IPS-18c (cell line): ENCODE results near the gene RALGPS1.

Source experiments
- H3K4me3 ChIP-seq: 2 replicates; pipeline ENCODE4 v1.7.0; 2013; ENCODE audit warnings: low read depth, mild to moderate bottlenecking, low read length, moderate library complexity; ENCODE audit not compliant: insufficient read depth
- H3K9me3 ChIP-seq: one replicate; pipeline ENCODE4 v1.6.1; 2013; ENCODE audit warnings: mild to moderate bottlenecking, low read length, moderate library complexity; ENCODE audit not compliant: control insufficient read depth, insufficient read depth

Gene RALGPS1

DNA sequence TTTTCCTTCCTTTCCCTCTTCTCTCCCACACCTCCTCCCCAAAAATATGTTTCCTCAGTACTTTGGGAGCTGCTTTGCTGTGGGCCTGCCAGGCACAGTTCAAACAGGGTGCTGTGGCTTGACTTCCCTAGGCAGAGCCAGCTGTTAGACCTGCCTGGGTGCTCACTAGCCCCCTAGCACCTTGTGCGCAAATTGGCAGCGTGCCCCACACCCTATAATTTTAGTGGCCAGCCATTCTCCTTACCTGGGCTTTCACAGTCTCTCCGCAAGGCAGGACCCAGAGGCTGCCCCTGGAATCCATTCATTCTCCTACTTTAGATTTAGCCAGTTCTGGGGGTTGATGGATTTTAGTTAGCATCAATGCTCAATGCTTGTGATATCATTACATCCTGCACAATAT is 135.6 kb downstream of the RALGPS1 start:
- Histone ChIP-seq H3K9me3 (no peaks in the 10 kb centered on the region), H3K4me3 (no peak overlapping the region)

DNA sequence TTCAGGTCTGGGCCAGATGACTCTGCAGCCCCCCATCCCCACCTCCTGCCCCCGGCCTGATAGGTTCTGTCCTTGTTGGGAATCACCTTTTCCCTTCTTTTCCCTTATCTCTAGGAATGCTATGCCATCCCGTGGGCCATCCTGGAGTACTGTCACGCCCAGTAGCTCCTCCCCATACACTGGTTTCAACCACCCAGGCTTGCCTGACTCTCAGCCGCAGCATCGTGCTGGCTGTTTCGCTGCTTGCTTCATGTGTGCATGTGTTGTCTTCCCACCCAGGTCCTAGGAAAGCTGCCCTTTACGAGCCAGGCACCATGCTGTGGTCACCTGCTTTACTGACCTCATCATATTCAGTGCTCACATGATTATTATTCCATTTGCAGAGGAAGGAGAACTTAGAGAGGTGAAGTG is 136.0 kb downstream of the RALGPS1 start:
- Histone ChIP-seq H3K4me3 (no peak overlapping the region), H3K9me3 (no peaks in the 10 kb centered on the region)

DNA sequence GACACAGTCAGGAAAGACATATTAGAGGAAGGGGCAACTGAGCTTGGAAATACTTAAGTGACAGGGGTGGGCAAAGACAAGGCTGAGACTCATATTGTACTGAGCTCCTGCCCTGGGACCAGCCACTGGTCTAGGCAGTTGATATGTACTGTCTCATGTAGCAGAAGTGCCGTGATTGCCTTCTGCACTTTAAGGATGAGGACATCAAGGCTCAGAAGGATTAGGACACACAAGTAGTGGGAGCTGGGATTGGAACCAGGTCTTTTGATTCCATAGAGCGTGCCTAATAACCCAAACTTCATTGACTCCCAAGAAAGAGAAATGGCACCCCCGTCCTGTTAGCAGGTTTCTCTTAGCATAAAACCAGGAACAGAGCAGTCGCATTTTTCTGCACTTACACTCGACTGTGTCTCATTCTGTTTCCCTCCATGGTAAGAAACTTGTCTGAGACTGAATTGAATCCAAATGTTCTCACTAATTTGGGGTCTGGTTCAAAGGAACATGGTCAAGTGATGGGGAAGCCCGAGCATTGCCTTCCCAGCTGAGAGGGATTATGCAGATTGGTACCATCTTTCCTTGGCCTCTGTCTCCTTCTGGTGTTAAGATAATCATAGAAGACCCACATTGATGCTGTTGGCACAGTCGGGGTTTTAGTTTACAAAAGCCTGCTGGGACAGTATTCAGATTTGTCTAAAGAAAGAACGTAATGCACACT is 137.5 kb downstream of the RALGPS1 start:
- H3K4me3 ChIP-seq: no peak overlapping the region
- H3K9me3 ChIP-seq: no peaks in the 10 kb centered on the region

DNA sequence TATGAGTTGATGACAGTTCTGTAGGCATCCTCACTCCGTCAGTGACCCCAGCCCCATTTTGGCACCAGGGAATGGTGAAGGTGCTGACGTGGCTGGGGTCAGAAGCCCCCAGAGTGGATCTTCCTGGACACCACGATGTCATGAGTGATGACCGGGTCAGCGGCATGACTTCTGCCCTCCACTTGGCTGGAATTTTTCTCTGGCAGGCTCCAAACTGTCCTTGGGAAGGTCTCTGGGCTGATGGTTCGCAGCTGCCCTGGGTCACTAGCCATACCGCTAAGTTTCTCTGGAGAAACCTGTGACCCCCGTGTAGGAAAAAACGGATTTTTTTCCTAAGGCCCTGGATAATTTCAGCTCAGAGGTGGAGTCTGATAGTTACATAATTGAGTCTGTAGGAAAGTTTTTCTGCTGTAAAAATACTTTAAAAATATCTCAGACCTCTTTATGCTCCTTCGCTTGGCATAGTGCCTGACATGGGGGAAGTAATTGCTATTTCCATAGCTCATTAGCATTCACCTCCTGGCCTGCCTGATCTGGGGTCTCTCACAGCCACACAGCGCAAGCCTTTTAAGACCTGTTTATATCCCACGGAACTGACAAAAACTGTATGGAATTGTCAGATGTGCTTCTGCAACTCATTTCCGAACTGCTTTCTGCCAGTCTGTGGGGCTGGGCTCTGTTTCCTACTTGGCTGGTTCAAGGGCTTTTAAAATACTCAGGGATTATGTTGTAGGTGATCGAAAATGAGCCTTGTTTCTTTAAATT is 138.7 kb downstream of the RALGPS1 start:
- H3K4me3 ChIP-seq: no peak overlapping the region
- no peaks in the 10 kb centered on the region for H3K9me3 ChIP-seq

DNA sequence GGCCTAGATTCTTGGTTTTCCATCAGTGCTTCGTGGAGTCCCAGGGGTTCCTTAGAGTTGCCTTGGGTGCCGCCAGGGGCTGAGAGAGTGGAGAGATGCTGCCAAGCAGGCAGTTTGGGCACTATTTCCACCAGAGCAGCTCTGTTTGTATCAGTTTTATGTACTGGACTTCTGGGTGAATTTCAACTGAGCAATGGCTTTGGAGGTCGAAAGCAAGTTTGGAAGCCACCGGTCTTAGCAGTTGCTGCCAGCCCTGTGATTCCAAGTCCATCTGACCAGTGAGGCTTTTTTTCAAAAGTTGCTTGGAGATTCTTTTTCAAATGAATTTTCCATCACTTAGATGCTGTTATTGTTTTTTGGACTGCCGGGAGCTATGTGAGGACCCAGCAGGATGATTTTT is 139.4 kb downstream of the RALGPS1 start:
- Histone ChIP-seq H3K9me3 (no peaks in the 10 kb centered on the region), H3K4me3 (no peak overlapping the region)

DNA sequence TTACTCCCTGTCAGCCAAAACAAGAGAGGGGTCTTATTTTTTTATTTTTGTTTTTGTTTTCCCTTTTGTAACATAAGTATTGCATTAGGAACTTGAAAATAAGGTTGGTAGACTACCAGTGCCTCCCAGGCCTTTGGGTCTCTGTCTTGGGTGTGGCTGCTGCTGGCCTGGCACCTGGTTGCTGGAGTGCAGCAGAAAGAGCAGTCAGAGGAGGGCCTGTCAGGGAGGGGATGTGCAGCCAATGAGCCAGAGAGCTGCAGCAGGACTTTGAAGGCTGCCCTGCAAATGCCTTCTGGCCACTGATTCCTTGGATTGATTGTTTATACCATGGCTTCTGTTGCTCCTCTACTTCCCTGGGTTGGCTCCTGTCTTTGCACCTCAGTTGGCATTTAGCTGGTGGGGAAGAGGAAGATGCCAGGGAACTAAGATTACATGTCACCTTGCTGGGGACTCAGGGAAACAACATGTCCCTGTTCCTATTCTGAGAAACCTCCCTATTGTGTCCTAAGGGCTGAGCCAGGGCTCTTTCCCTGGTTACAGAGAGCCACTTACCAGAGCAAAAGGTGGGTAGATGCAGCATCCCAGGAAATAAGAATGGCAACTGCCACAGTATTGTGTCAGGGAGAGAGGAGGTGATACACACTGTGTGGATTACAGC is 141.3 kb downstream of the RALGPS1 start:
- H3K4me3 ChIP-seq: no peak overlapping the region

DNA sequence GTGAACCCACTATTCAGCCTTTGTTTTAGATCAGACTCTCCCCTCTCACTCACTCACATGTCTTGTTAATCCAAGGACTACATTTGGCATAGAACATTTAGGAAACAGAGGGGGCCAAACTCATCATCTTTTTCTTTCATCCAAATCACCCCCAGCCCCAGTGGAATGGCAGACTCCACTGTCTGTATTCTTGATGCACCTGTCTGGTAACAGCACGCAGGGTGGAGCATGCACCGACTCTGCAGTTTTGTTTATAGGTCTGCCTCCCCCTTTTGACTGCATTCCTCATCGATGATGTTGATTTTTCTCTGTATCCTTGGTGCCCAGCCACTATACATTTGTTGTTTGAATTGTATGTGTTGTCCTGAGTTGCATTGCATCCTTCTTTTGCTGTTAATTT is 141.9 kb downstream of the RALGPS1 start:
- H3K4me3 ChIP-seq: no peak overlapping the region
- no peaks in the 10 kb centered on the region for H3K9me3 ChIP-seq

More for the DNA sequence above, 141.3 kb downstream of the RALGPS1 start:
- H3K9me3 ChIP-seq: no peaks in the 10 kb centered on the region

DNA sequence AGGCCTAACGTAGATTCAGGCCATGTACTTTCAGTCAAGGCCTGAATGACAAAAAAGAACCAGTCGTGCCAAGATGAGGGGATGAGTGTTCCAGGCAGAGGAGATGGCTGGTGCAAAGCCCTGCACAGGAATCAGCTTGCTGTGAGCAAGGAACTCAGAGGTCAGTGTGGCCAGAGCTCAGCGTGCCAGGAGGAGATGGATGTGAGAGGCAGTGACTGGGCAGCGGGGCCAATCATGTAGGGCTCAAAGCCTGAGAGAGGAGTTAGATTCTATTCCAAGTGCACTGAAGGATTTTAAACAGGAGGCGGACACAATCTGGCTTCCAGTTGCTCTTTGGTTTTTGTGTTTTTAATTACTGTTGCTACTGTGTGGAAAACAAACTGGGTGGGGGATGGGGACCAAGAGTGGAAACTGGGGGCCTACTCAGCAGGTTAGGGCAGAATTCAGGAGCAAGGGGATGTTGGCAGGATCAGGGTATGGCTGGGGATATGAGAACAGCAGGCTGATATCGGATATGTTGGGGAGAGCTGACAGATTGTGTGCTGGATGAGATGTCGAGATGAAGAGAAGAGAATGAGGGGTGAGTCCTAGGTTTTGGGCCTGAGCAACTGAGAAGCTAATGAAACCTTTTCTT is 143.5 kb downstream of the RALGPS1 start:
- H3K9me3 ChIP-seq: no peaks in the 10 kb centered on the region
- H3K4me3 ChIP-seq: no peak overlapping the region

DNA sequence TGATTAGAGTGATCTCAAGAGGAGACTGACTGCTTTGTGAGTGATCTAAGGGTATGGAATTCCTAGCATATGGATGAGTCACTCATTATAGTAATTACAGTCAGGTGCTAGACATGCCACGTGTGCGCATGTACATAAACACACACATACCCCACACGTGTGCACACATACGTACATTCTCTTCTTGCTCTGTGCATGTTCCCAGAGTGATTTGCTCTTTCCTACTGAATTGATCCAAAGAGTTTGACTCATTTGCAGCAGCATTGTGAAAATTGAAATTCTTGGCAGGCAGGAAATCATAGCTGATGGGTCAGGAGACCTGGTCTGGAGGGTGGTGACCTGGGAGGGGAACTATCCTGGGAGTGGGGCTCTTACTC is 144.1 kb downstream of the RALGPS1 start:
- Histone ChIP-seq H3K9me3 (no peaks in the 10 kb centered on the region), H3K4me3 (no peak overlapping the region)

DNA sequence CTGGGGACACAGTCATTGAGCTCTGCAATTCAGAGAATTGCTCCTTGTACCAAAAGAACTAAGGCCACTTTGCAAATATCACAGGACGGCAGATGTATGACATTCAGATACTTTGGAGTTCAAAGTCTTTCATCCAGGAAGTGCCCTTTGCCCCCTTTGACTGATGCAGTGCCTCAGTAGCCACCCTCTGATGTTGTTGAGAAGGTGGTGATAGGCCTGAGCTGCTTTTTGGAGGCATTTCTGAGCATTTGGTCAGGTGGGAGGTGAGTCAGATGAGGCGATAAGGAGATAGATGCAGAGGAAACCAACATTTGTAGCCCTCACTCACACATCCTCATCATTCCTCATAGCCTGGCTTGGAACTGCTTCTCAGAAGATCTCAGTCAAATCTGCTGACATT is 144.4 kb downstream of the RALGPS1 start:
- H3K9me3 ChIP-seq: no peaks in the 10 kb centered on the region
- H3K4me3 ChIP-seq: no peak overlapping the region

DNA sequence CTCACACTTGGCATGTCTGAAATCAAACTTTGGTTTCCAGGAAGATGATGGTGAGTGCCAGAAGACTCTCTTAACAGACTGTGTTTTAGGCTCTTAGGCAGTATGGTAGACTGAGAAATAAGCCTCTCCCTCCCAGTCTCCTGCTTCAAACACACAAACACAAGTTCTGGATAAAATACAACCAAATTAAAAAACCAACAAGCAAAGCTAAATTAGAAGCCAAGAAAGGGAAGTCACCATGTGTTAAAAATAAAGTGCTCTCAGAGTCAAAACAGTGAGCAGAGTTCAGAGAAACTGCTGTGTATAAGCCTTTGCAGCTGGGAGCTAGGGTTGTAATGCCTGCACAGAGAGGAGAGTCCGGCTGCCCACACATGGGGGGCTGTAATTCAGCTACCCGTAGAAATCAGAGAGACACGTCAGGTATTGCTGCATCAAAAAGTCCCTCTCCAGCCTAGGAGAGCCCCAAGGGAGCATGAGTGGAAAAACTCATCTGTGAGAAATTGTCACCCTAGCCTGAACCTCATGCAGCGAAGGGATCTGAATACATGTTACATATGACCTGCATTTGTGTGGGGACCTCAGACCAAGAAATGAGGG is 145.3 kb downstream of the RALGPS1 start:
- no peak overlapping the region for H3K4me3 ChIP-seq
- H3K9me3 ChIP-seq: no peaks in the 10 kb centered on the region

DNA sequence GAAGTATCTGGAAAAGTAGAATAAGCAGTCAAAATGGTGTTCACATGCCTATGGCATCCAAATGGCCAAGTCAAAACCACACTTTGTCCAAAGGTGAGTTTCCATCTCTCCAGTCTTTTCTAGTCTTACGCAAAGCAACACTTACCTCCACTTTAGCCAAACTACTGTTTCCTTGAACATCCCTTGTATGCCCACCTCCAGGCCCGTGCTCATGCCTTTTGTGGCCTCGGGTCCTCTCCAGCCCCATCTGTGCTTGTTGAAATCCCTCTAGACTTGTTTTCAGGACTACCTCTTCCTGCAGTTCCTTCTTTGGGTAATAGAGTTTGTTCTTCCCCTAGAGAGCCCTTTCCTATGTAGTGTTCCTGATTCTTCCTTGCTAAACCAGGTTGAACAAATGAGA is 146.8 kb downstream of the RALGPS1 start:
- Histone ChIP-seq H3K9me3 (no peaks in the 10 kb centered on the region), H3K4me3 (no peak overlapping the region)

DNA sequence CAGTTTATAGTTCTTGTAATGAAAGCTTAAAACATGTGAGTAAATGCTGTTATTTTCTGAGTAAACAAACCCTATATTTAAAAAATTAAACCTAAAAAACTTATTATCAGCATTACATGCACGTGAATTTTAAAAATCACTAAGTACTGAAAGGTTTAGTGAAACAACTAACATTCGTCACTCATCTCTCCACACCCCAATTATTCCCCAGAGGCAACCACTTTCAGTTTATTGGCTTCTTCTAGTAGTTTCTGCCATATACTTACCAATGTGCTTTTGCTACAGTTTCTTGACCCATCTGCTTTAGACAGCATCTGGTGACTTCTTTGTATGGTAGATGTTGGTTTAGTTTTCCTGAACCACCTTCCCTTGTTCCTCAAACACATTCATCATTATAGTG is 149.8 kb downstream of the RALGPS1 start:
- Histone ChIP-seq H3K4me3 (no peak overlapping the region), H3K9me3 (no peaks in the 10 kb centered on the region)

DNA sequence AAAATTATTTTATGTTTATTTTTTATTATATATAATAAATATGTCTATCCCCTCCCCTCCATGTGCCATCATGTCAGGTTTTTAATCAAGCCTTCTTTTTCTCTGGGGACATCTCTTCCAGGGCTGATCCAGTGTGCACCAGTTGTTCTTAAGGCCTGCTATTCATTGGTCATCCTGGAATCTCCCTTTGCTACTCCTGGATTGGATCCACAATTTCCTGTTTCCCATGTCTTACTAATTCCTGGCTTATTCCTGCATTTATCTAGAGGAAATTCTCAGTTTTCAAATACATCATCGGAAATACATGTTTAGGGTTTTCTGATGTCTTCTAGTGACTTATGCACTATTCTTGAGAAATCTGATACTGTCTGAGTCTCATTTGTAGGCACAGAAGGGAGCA is 151.0 kb downstream of the RALGPS1 start:
- Histone ChIP-seq H3K9me3 (no peaks in the 10 kb centered on the region), H3K4me3 (no peak overlapping the region)

DNA sequence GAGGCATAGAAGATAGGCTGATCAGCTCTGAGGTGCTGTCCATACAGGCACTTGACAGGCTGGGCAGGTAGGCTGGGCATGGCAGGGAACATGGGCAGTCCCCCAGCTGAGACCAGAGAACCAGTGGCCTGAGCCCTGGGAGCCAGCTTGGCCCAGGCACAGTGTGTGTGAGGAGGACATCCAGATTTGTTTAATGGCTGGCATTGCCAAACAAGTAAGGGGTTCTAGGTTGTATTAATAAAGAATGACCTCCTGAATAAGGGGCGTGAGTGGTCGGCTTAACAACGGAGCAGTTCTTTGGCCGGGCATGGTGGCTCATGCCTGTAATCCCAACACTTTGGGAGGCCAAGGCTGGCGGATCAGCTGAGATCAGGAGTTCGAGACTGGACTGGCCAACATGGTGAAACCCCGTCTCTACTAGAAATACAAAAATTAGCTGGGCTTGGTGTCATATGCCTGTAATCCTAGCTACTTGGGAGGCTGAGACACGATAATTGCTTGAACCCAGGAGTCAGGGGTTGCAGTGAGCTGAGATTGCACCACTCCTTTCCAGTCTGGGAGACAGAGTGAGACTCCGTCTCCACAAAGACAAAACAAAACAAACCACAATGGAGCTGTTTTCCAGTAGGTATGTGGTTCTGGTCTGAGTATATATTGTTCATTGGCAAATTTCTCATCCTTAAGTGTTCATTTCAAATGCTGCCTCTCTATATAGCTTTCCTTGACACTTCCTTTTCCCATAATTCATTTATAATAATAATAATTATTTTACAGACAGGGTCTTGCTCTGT is 151.7 kb downstream of the RALGPS1 start:
- no peaks in the 10 kb centered on the region for H3K9me3 ChIP-seq
- no peak overlapping the region for H3K4me3 ChIP-seq

DNA sequence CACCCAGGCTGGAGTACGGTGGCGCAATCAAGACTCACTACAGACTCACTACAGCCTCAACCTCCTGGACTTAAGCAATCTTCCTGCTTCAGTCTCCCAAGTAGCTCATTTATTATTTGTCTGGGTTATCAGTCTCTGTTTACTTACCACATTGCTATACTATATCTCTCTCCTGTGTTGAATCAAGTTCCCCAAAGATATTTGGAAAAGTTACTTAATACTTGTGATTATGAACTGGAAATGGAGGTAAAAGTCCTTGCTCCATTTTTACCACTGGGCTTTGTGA is 152.2 kb downstream of the RALGPS1 start:
- Histone ChIP-seq H3K4me3 (no peak overlapping the region), H3K9me3 (no peaks in the 10 kb centered on the region)

DNA sequence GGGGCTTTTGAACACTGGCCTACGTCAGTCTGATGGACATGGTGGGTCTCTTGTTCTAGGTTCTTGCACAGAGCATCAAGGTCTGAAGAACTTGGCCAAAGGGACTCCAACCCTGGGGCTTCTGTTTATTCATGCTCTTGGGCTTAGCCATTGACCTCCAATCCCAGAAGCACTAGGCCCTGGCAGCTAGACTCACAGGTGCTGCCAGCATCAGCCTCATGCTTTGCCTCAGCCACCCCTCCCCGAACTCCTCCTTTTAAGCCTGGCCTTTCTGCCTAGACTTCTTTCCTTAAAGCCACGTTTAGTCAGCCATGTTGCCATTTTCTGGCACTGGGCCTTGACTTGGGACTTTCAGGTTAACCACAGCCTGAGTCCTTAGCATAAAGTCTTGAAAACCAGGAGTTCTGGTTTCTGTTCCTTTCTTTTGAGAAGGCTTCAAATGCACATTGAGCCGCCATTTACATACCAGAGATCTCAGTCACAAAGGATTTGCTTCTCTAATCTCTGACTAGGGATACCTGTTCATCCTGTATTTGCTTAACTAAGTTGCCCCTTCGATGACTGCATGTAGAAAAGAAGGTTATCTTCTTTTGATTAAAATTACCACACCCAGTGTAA is 153.1 kb downstream of the RALGPS1 start:
- H3K4me3 ChIP-seq: no peak overlapping the region
- no peaks in the 10 kb centered on the region for H3K9me3 ChIP-seq
